MM.1S (cell line): ENCODE data around the gene PRG2.

Experiments used
- DNase-seq: peaks from one replicate; pipeline ENCODE4 v3.0.0-alpha.2; 2015
- H2AFZ ChIP-seq: fragments of 300-600 bp; sonication (generic); 2 replicates; pipeline ENCODE4 v1.6.0; 2016; ENCODE audit warnings: antibody characterized with exemption, low read length
- H3F3A ChIP-seq: fragments of 300-600 bp; sonication (generic); 2 replicates; pipeline ENCODE4 v1.6.1; 2016; ENCODE audit warnings: mild to moderate bottlenecking, antibody characterized with exemption, low read length, moderate library complexity, mixed read lengths; ENCODE audit not compliant: insufficient read depth
- H3K27ac ChIP-seq: fragments of 300-600 bp; sonication (generic); 2 replicates; pipeline ENCODE4 v1.5.1; 2016; ENCODE audit warnings: mild to moderate bottlenecking, low read length
- H3K27me3 ChIP-seq: fragments of 300-600 bp; sonication (generic); replicated peaks from 2 replicates; pipeline ENCODE4 v1.6.0; 2016; ENCODE audit warnings: low read length; ENCODE audit not compliant: insufficient read depth
- H3K36me3 ChIP-seq: fragments of 300-600 bp; sonication (generic); replicated peaks from 2 replicates; pipeline ENCODE4 v1.6.1; 2016; ENCODE audit warnings: mild to moderate bottlenecking, low read length, mixed read lengths; ENCODE audit not compliant: insufficient read depth
- H3K4me1 ChIP-seq: fragments of 300-600 bp; sonication (generic); 2 replicates; pipeline ENCODE4 v1.6.1; 2016; ENCODE audit warnings: low read length, mixed read lengths
- H3K4me2 ChIP-seq: fragments of 300-600 bp; sonication (generic); 2 replicates; pipeline ENCODE4 v1.6.0; 2016; ENCODE audit warnings: low read depth, low read length
- H3K4me3 ChIP-seq: fragments of 300-600 bp; sonication (generic); 2 replicates; pipeline ENCODE4 v1.5.1; 2016; ENCODE audit warnings: low read length, mixed read lengths
- H3K79me2 ChIP-seq: fragments of 300-600 bp; sonication (generic); 2 replicates; pipeline ENCODE4 v1.6.1; 2016; ENCODE audit warnings: mixed run types, low read length, mixed read lengths
- H3K9ac ChIP-seq: fragments of 300-600 bp; sonication (generic); 2 replicates; pipeline ENCODE4 v1.6.1; 2016; ENCODE audit warnings: low read length, mixed read lengths
- H3K9me2 ChIP-seq: fragments of 300-600 bp; sonication (generic); replicated peaks from 2 replicates; pipeline ENCODE4 v1.6.1; 2016; ENCODE audit warnings: mild to moderate bottlenecking, low read length, mixed read lengths; ENCODE audit not compliant: insufficient read depth
- H3K9me3 ChIP-seq: fragments of 300-600 bp; sonication (generic); replicated peaks from 2 replicates; pipeline ENCODE4 v1.6.1; 2016; ENCODE audit warnings: mild to moderate bottlenecking, low read length, mixed read lengths; ENCODE audit not compliant: insufficient read depth
- H4K20me1 ChIP-seq: fragments of 300-600 bp; sonication (generic); 2 replicates; pipeline ENCODE4 v1.6.1; 2016; ENCODE audit warnings: mild to moderate bottlenecking, low read length, moderate library complexity, mixed read lengths; ENCODE audit not compliant: insufficient read depth
- CTCF ChIP-seq: fragments of 300-600 bp; sonication (generic); IDR thresholded peaks from 2 replicates; pipeline ENCODE4 v1.5.1; 2016; ENCODE audit warnings: antibody characterized with exemption, low read length, mixed read lengths
- EZH2 ChIP-seq: fragments of 300-600 bp; sonication (generic); optimal IDR thresholded peaks from 2 replicates; pipeline ENCODE3; 2017; ENCODE audit warnings: low read depth, mild to moderate bottlenecking, antibody characterized with exemption, low read length, mixed read lengths
- EZH2phosphoT487 ChIP-seq: fragments of 300-600 bp; sonication (generic); IDR thresholded peaks from 2 replicates; pipeline ENCODE4 v1.6.1; 2018; ENCODE audit warnings: antibody characterized with exemption, low read length

PRG2 gene

GRCh38 chr11:57419146-57419545 lies 28.7 kb upstream of the PRG2 start:
- Histone ChIP-seq H4K20me1 (no peaks in the 10 kb centered on the region), H3K4me2 (no peak overlapping the region), H3K27me3 (no peaks in the 10 kb centered on the region), H3K4me1 (peaks cover 3% of the 10 kb centered on the region), H3K27ac (no peak overlapping the region), H3K36me3 (no peaks in the 10 kb centered on the region), H3K9ac (no peak overlapping the region), H3K4me3 (no peak overlapping the region), H3F3A (no peaks in the 10 kb centered on the region), H3K9me3 (no peaks in the 10 kb centered on the region), H3K9me2 (no peaks in the 10 kb centered on the region), H3K79me2 (no peaks in the 10 kb centered on the region), H2AFZ (no peak overlapping the region)
- TF ChIP-seq EZH2 (no peak), EZH2phosphoT487 (no peak), CTCF (no peak)
- DNase-seq = no peak

- DNase-seq = no peak
- no peak overlapping the region for H3K4me2 ChIP-seq
- H4K20me1 ChIP-seq = no peaks in the 10 kb centered on the region
Measured at GRCh38 chr11:57418131-57418530, 27.7 kb upstream of the PRG2 start.

GRCh38 chr11:57417056-57417455 lies 26.6 kb upstream of the PRG2 start:
- no peak overlapping the region for H2AFZ ChIP-seq
- H3K27ac ChIP-seq = no peak overlapping the region
- no peak overlapping the region for H3K9ac ChIP-seq
- no peaks in the 10 kb centered on the region for H3K9me2 ChIP-seq
- no peaks in the 10 kb centered on the region for H3K79me2 ChIP-seq
- no peaks in the 10 kb centered on the region for H3K27me3 ChIP-seq
- no peaks in the 10 kb centered on the region for H3F3A ChIP-seq
- TF ChIP-seq CTCF = no peak
- H3K36me3 ChIP-seq = no peaks in the 10 kb centered on the region
- no peaks in the 10 kb centered on the region for H3K9me3 ChIP-seq
- no peak overlapping the region for H3K4me2 ChIP-seq
- H3K4me3 ChIP-seq = no peak overlapping the region
- H4K20me1 ChIP-seq = no peaks in the 10 kb centered on the region
- no peak for DNase-seq
- no peaks in the 10 kb centered on the region for H3K4me1 ChIP-seq

More at GRCh38 chr11:57418131-57418530, 27.7 kb upstream of the PRG2 start:
- Histone ChIP-seq H3K4me1 (no peaks in the 10 kb centered on the region), H3K9ac (no peak overlapping the region), H3K27ac (no peak overlapping the region), H3K27me3 (no peaks in the 10 kb centered on the region), H2AFZ (no peak overlapping the region), H3K4me3 (no peak overlapping the region), H3K36me3 (no peaks in the 10 kb centered on the region), H3K9me3 (no peaks in the 10 kb centered on the region), H3K79me2 (no peaks in the 10 kb centered on the region), H3F3A (no peaks in the 10 kb centered on the region), H3K9me2 (no peaks in the 10 kb centered on the region)
- TF ChIP-seq EZH2phosphoT487 = no peak
- TF ChIP-seq CTCF = no peak
- TF ChIP-seq EZH2 = no peak
